LNCAP (cell line): ENCODE measurements around the gene RACGAP1.

ENCODE experiments used
- TF ChIP-seq, protein P1 (sequence below): fragments of 450-650 bp; IDR thresholded peaks from 2 replicates; pipeline ENCODE4 v1.5.1; 2017; ENCODE audit warnings: mild to moderate bottlenecking

Gene RACGAP1

DNA sequence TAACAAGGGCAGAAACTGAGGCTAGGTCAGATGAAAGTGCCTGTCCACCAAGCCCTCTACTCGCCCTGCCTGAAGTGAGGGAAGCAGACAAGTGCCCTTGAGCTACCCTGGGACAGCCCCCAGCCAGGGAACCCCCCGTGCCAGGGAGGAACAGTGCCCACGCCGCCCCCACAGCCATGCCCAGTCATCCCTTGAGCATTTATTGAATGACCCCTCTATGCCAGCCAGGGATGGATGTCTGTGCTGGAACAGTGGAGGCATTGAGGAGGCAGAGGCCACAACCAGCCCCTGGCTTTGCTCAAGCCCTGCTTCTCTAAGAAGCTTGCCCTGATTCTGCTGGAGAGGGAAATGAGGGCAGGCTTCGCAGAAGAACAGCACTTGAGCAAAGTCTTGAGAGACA, 56.3 kb downstream of the RACGAP1 start:
- TF ChIP-seq, protein P1, sequence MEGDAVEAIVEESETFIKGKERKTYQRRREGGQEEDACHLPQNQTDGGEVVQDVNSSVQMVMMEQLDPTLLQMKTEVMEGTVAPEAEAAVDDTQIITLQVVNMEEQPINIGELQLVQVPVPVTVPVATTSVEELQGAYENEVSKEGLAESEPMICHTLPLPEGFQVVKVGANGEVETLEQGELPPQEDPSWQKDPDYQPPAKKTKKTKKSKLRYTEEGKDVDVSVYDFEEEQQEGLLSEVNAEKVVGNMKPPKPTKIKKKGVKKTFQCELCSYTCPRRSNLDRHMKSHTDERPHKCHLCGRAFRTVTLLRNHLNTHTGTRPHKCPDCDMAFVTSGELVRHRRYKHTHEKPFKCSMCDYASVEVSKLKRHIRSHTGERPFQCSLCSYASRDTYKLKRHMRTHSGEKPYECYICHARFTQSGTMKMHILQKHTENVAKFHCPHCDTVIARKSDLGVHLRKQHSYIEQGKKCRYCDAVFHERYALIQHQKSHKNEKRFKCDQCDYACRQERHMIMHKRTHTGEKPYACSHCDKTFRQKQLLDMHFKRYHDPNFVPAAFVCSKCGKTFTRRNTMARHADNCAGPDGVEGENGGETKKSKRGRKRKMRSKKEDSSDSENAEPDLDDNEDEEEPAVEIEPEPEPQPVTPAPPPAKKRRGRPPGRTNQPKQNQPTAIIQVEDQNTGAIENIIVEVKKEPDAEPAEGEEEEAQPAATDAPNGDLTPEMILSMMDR, result no peak

DNA sequence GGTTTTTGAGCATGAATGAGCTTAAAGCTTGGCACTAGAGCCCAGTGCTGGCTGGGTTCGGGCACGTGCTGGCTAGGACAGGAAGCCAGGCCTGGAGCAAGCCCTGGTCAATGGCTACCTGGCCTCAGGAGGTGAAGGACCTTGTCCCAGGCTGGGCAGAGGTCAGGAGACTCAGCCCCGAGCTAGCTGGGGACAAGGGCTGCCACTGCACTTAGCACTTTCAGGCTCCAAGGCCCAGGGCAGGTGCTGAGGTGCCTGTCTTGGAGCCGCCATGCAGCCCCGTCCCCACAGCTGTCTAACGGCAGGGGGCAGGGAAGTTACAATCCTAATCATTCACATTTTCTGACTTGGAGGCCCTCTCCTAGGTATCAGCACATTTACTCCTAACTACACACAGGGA, 56.8 kb downstream of the RACGAP1 start:
- TF ChIP-seq, protein P1, result no peak

DNA sequence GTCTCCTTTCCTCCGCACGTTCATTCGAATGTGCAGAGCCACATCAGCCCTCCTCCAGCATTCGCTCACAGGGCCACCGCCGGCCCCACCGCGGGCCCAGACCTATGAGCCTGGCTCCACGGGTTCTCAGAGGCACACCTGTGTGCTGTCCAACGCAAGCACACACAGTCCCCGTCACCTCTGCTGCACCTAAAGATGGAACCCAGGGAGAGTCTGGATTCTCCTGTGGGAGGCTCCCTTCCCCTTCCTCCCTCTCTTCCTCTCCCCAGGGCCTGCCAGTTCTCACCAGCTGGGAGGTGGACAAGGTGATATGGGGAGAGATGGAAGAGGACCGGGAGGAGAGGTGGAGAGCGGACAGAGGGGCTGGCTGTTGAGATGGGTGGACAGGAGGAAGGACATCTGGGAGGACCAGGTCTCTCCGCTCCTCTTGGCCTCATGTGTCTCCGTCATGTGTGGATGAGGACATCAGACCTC, 57.5 kb downstream of the RACGAP1 start:
- TF ChIP-seq, protein P1, result no peak

DNA sequence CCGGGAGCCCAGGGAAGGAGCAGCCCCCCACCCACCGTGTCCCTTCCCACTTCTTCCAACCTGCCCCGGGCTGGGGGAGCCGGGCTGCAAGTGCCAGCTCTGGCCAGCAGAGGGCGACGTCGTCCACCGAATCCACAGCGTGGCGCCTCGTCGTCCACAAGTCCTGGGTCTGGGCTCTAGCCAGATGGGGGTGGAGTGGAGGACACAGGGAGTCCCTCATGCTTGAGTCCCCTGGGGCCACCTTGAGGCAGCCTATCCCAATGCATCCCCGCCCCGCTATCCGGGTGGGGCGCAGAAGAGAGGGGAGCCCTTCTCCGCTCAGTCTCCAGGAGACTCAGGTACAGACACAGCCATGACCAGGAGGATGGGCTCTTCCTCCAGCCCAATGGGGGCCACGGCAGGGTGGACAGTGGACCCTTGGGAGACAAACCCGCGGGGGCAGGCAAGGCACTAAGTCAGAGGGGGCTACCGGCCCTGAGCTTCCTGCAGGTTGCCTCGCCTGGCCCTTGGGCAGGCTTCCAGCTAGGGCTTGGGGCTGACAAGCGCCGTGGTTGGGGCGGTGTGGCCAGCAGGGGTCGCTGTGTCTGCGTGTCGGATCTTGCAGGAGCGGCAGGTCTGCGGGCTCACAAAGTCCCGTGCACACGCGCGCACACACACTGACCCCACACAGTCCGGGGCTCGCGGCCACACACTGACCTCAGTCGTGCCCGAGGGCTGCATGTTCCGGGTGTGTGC, 58.1 kb downstream of the RACGAP1 start:
- TF ChIP-seq, protein P1, result peak; percentile 87

DNA sequence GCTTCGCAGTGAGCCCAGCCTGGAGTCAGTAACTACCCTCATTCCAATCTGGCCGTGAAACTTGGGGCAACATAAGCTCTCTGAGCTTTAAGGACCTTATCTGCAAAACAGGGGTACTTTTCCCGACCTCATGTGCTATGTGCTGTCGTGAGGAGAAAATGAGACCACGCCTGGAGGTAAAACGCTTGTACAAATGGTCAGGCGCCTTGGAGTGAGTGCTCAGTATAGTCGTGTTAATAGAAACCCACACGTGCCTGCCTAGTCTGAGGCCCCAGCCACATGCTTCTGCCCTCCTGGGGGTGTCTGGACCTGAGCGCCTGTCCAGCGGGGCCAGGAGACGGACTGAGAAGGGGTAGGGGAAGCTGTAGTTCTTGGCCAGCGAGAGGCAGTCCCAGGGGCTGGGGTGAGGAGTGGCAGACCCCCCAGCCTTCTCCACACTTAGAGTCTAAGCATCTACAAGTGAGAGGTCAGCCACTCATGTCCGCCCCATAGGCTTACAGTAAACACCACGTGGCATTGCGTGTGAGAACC, 58.7 kb downstream of the RACGAP1 start:
- TF ChIP-seq, protein P1, result no peak

DNA sequence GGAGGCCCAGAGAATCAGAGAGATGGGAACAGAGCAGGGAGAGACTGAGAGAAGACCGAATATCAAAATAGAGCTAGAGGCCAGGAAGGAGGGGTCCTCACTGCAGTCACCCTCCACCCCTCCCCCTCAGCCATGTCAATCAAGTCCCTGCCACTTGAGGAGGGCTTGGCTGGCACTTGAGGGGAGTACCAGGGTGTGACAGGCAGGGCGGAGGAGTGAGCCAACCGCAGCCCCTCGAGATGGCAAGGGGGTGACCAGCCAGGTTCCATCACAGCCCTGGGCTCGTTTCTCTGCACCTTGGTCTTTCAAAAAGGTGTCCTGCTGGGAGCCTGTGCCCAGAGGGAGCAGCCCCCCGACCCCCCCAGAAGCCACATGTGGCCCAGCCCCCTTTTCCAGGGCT, 59.5 kb downstream of the RACGAP1 start:
- TF ChIP-seq, protein P1, result no peak

DNA sequence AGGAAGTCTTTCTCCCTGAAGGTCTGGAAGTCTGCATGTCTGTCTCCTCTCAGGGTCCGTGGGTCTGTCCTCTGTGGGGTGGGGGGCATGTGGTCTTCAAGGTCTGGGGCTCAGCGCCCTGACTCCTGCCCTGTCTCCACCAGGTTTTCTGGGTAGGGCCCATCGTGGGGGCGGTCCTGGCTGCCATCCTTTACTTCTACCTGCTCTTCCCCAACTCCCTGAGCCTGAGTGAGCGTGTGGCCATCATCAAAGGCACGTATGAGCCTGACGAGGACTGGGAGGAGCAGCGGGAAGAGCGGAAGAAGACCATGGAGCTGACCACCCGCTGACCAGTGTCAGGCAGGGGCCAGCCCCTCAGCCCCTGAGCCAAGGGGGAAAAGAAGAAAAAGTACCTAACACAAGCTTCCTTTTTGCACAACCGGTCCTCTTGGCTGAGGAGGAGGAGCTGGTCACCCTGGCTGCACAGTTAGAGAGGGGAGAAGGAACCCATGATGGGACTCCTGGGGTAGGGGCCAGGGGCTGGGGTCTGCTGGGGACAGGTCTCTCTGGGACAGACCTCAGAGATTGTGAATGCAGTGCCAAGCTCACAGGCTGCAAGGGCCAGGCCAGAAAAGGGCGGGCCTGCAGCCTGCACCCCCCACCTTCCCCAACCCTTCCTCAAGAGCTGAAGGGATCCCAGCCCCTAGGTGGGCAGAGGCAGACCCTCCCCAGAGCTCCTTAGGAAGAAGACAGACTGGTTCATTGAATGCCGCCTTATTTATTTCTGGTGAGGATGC, 60.3 kb downstream of the RACGAP1 start:
- TF ChIP-seq, protein P1, result no peak
